Urinary bladder (tissue), 4 donors: ENCODE results near the gene ARHGEF10L. TPM values are rescaled to one million over a fixed set of nuclear protein-coding genes. Genes with fewer than 3 reads are reported as not detected.

Experiments used
- DNase-seq: peaks from one replicate; pipeline ENCODE4 v3.0.0-alpha.2; 2015; ENCODE audit errors: extremely low spot score
- H3K27ac ChIP-seq: one replicate; pipeline ENCODE4 v1.5.1; 2013; ENCODE audit warnings: low read depth, mild to moderate bottlenecking, moderate library complexity
- H3K36me3 ChIP-seq: one replicate; pipeline ENCODE4 v1.6.1; 2013; ENCODE audit warnings: mild to moderate bottlenecking, moderate library complexity; ENCODE audit not compliant: insufficient read depth
- H3K4me1 ChIP-seq: one replicate; pipeline ENCODE4 v1.6.1; 2013; ENCODE audit warnings: mild to moderate bottlenecking, moderate library complexity; ENCODE audit not compliant: insufficient read depth
- H3K4me3 ChIP-seq: one replicate; pipeline ENCODE4 v1.5.1; 2013; ENCODE audit warnings: low read depth, low read length
- WGBS: extraction: QIAGEN DNeasy Blood & Tissue Kit; methylation state at CpG from one replicate; pipeline ENCODE4 v1.1.7; 2013; 5-methylcytosine and 5-hydroxymethylcytosine counted together
- polyA plus RNA-seq: library from polyadenylated mRNA; stranded (reverse); fragments of 200-250 nt; gene quantifications from one replicate; pipeline ENCODE4 v1.2.3, GENCODE V29; 2013
- total RNA-seq: library from RNA; depleted of rRNA; stranded (reverse); fragments of >200 nt; gene quantifications from one replicate; pipeline ENCODE4 v1.2.3, GENCODE V29; 2014
- donor health status: healthy with polysubstance abuse.
- donor health status: healthy.

ARHGEF10L gene
- total and polyA plus RNA-seq, 2 donors: 26.5 to 41.4 TPM

- Histone ChIP-seq H3K4me3 (no peak overlapping the region), H3K36me3 (no peaks in the 10 kb centered on the region), H3K4me1 (no peaks in the 10 kb centered on the region), H3K27ac (no peak overlapping the region)
- WGBS: 65% methylated on average over 15 of the region's 15 CpGs
- DNase-seq: no peak
Measured at GRCh38 chr1:17575797-17576518, 36.5 kb downstream of the ARHGEF10L start.

GRCh38 chr1:17576519-17576853 lies 37.0 kb downstream of the ARHGEF10L start:
- H3K36me3 ChIP-seq: no peaks in the 10 kb centered on the region
- H3K27ac ChIP-seq: no peak overlapping the region
- no peaks in the 10 kb centered on the region for H3K4me1 ChIP-seq
- no peak overlapping the region for H3K4me3 ChIP-seq
- DNase-seq: no peak
- 93% methylated on average over 6 of the region's 6 CpGs for WGBS

GRCh38 chr1:17577907-17578297 lies 38.4 kb downstream of the ARHGEF10L start:
- Histone ChIP-seq H3K4me3 (no peak overlapping the region), H3K36me3 (no peaks in the 10 kb centered on the region), H3K27ac (no peak overlapping the region), H3K4me1 (no peaks in the 10 kb centered on the region)
- 98% methylated on average over 1 of the region's 1 CpG for WGBS
- DNase-seq: no peak

- Histone ChIP-seq H3K27ac (no peak overlapping the region), H3K36me3 (no peaks in the 10 kb centered on the region), H3K4me1 (no peaks in the 10 kb centered on the region), H3K4me3 (no peak overlapping the region)
- 80% methylated on average over 16 of the region's 16 CpGs for WGBS
- DNase-seq: no peak
Measured at GRCh38 chr1:17579951-17580939, 40.7 kb downstream of the ARHGEF10L start.

- H3K27ac ChIP-seq: peak overlapping the region; percentile 32
Measured at GRCh38 chr1:17581389-17582123, 42.1 kb downstream of the ARHGEF10L start.

GRCh38 chr1:17582124-17582774 lies 42.8 kb downstream of the ARHGEF10L start:
- Histone ChIP-seq H3K4me3 (no peak overlapping the region), H3K4me1 (no peaks in the 10 kb centered on the region), H3K36me3 (no peaks in the 10 kb centered on the region), H3K27ac (no peak overlapping the region)
- 71% methylated on average over 11 of the region's 11 CpGs for WGBS
- no peak for DNase-seq

More at GRCh38 chr1:17581389-17582123, 42.1 kb downstream of the ARHGEF10L start:
- Histone ChIP-seq H3K4me1 (no peaks in the 10 kb centered on the region), H3K4me3 (no peak overlapping the region), H3K36me3 (no peaks in the 10 kb centered on the region)
- 84% methylated on average over 10 of the region's 10 CpGs for WGBS
- DNase-seq: no peak

GRCh38 chr1:17584539-17584938 lies 45.0 kb downstream of the ARHGEF10L start:
- Histone ChIP-seq H3K4me3 (no peak overlapping the region), H3K27ac (no peak overlapping the region), H3K36me3 (no peaks in the 10 kb centered on the region), H3K4me1 (no peaks in the 10 kb centered on the region)
- DNase-seq: no peak
- 97% methylated on average over 10 of the region's 10 CpGs for WGBS

GRCh38 chr1:17585266-17585987 lies 45.9 kb downstream of the ARHGEF10L start:
- DNase-seq: no peak
- Histone ChIP-seq H3K4me1 (no peaks in the 10 kb centered on the region), H3K36me3 (no peaks in the 10 kb centered on the region), H3K27ac (no peak overlapping the region), H3K4me3 (no peak overlapping the region)
- WGBS: 86% methylated on average over 9 of the region's 9 CpGs

- Histone ChIP-seq H3K4me3 (no peak overlapping the region), H3K4me1 (no peaks in the 10 kb centered on the region), H3K27ac (no peak overlapping the region), H3K36me3 (no peaks in the 10 kb centered on the region)
- WGBS: 83% methylated on average over 10 of the region's 10 CpGs
- no peak for DNase-seq
Measured at GRCh38 chr1:17586172-17586964, 46.9 kb downstream of the ARHGEF10L start.

GRCh38 chr1:17587693-17588047 lies 48.2 kb downstream of the ARHGEF10L start:
- WGBS: 62% methylated on average over 3 of the region's 3 CpGs
- Histone ChIP-seq H3K4me1 (no peaks in the 10 kb centered on the region), H3K4me3 (no peak overlapping the region), H3K27ac (no peak overlapping the region), H3K36me3 (no peaks in the 10 kb centered on the region)
- DNase-seq: no peak

GRCh38 chr1:17588048-17588871 lies 48.8 kb downstream of the ARHGEF10L start:
- Histone ChIP-seq H3K27ac (peak overlapping the region; percentile 35), H3K4me1 (no peaks in the 10 kb centered on the region), H3K36me3 (no peaks in the 10 kb centered on the region), H3K4me3 (no peak overlapping the region)
- 33% methylated on average over 13 of the region's 13 CpGs for WGBS
- no peak for DNase-seq
